Suprapubic skin (tissue), 4 donors: ENCODE measurements around the gene C20orf96. TPM values are rescaled to one million over a fixed set of nuclear protein-coding genes. Genes with fewer than 3 reads are reported as not detected.

Experiments
- DNase-seq, 2 donors: peaks; one replicate each; pipeline ENCODE4 v3.0.0-alpha.2; 2019; ENCODE audit warnings: low spot score in 2 of 2
- H3K27ac ChIP-seq: fragments of 200-600 bp; sonication (generic); one replicate; pipeline ENCODE4 v1.5.1; 2019
- H3K27me3 ChIP-seq: fragments of 200-600 bp; sonication (generic); one replicate; pipeline ENCODE4 v1.5.1; 2019
- H3K36me3 ChIP-seq: fragments of 200-600 bp; sonication (generic); one replicate; pipeline ENCODE4 v1.5.1; 2019
- H3K4me1 ChIP-seq: fragments of 200-600 bp; sonication (generic); one replicate; pipeline ENCODE4 v1.5.1; 2019
- H3K4me3 ChIP-seq: fragments of 200-600 bp; sonication (generic); one replicate; pipeline ENCODE4 v1.5.1; 2019; ENCODE audit warnings: mild to moderate bottlenecking
- H3K9me3 ChIP-seq: fragments of 200-600 bp; sonication (generic); one replicate; pipeline ENCODE4 v1.5.1; 2019
- CTCF ChIP-seq, 2 donors: fragments of 200-600 bp in 1 of 2; fragments of 450-650 bp in 1 of 2; sonication (generic) in 1 of 2; IDR thresholded peaks; one replicate each; pipeline ENCODE4 v1.5.1; 2016 to 2019; ENCODE audit warnings: antibody characterized with exemption in 2 of 2, mild to moderate bottlenecking in 1 of 2, moderate library complexity in 1 of 2
- EP300 ChIP-seq: sonication (generic); formaldehyde crosslinking; IDR thresholded peaks from one replicate; pipeline ENCODE4 v1.6.1; 2017; ENCODE audit warnings: antibody characterized with exemption
- POLR2A ChIP-seq, 2 donors: fragments of 450-650 bp; IDR thresholded peaks; one replicate each; pipeline ENCODE4 v1.6.1; 2017; ENCODE audit warnings: antibody characterized with exemption in 2 of 2, mild to moderate bottlenecking in 2 of 2, moderate library complexity in 2 of 2
- POLR2AphosphoS5 ChIP-seq, 3 donors: sonication (generic); formaldehyde crosslinking; IDR thresholded peaks; one replicate each; pipeline ENCODE4 v1.6.1; 2017; ENCODE audit warnings: antibody characterized with exemption in 3 of 3
- WGBS: methylation state at CpG from one replicate; pipeline ENCODE4 v1.1.5; 2018; 5-methylcytosine and 5-hydroxymethylcytosine counted together
- total RNA-seq, 4 donors: library from RNA; depleted of rRNA; stranded (reverse); fragments of >200 nt; gene quantifications; one replicate each; pipeline ENCODE4 v1.1.0, GENCODE V29; 2016

The C20orf96 gene
- total RNA-seq, 4 donors from 2014 or later, result 0.91 to 5.1 (median 2.0) TPM

- DNase-seq, result no peak
- 57% methylated on average over 13 of the region's 13 CpGs for WGBS
- TF ChIP-seq POLR2A (IDR thresholded peaks at IDR 0.05), result no peak
- TF ChIP-seq POLR2AphosphoS5 (IDR thresholded peaks at IDR 0.05), result no peak
- TF ChIP-seq EP300, result no peak
- TF ChIP-seq CTCF (IDR thresholded peaks at IDR 0.05), result no peak
- H3K27ac ChIP-seq, result no peak overlapping the region
- H3K9me3 ChIP-seq, result no peaks in the 10 kb centered on the region
- H3K4me3 ChIP-seq, result no peak overlapping the region
- H3K36me3 ChIP-seq, result no peaks in the 10 kb centered on the region
- peaks cover 33% of the 10 kb centered on the region for H3K4me1 ChIP-seq
- no peaks in the 10 kb centered on the region for H3K27me3 ChIP-seq
These were observed 11.6 kb upstream of the C20orf96 start for GRCh38 chr20:301886-302848.

DNA sequence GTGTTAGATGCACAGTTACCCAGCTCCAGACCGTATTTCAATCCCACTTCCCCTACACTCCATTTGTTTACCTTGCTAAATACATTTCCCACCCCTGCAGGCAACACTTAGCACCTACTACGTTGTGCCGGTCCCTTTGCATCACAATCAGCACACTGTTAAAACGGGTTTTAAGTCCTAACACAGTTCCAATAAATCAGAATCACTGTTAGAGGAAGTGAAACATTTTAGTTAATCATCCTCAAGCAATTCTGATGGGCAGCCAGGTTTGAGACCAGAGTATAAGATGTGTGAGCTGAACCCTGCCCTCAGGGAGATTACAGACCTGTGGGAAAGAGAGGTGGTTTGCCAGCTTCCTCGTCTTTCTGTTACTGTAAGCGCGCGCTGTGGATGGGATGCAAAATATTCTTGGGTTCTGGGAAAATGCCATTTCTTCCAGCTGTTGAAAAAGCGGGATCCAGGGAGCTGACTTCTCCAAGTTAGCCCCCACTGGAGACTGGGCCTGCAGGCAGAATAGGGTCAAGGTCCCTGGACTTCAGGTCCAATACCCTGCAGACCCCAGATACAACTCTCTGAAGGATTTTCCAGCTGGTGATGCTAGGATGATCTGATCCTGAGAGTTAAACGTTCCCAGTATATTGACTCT lies 9.9 kb upstream of the C20orf96 start:
- 33% methylated on average over 10 of the region's 10 CpGs for WGBS
- Histone ChIP-seq H3K4me3 (no peak overlapping the region), H3K27me3 (no peaks in the 10 kb centered on the region), H3K9me3 (no peaks in the 10 kb centered on the region), H3K36me3 (no peaks in the 10 kb centered on the region), H3K4me1 (peaks cover 42% of the 10 kb centered on the region), H3K27ac (no peak overlapping the region)
- TF ChIP-seq POLR2AphosphoS5 (IDR thresholded peaks at IDR 0.05) (no peak), CTCF (IDR thresholded peaks at IDR 0.05) (no peak), POLR2A (IDR thresholded peaks at IDR 0.05) (no peak)
- DNase-seq, result no peak

DNA sequence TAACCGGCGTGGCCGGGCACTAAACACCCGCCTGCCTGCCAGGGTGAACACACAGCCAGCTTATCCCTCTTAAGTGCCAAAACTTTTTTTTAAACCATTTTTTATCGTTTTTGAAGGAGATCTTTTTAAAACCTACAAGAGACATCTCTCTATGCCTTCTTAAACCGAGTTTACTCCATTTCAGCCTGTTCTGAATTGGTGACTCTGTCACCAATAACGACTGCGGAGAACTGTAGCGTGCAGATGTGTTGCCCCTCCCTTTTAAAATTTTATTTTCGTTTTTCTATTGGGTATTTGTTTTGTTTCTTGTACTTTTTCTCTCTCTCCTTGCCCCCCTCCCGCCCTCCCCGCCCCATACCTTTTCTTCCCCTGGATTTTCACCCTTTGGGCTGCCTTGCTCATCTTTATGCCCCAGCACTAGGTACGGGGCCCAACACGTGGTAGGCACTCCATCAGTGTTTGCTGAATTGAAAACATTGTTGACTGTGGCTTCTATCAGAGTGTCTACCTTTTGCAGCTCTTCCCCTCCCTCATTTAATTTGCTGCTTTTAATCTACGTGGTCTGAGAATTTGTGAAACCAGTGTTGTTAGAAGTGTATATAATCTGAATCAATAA lies 8.3 kb upstream of the C20orf96 start:
- no peak for TF ChIP-seq POLR2A (IDR thresholded peaks at IDR 0.05)
- TF ChIP-seq POLR2AphosphoS5 (IDR thresholded peaks at IDR 0.05), result no peak
- no peak for TF ChIP-seq CTCF (IDR thresholded peaks at IDR 0.05)
- TF ChIP-seq EP300, result no peak
- peak overlapping the region; percentile 73 for H3K4me3 ChIP-seq

DNA sequence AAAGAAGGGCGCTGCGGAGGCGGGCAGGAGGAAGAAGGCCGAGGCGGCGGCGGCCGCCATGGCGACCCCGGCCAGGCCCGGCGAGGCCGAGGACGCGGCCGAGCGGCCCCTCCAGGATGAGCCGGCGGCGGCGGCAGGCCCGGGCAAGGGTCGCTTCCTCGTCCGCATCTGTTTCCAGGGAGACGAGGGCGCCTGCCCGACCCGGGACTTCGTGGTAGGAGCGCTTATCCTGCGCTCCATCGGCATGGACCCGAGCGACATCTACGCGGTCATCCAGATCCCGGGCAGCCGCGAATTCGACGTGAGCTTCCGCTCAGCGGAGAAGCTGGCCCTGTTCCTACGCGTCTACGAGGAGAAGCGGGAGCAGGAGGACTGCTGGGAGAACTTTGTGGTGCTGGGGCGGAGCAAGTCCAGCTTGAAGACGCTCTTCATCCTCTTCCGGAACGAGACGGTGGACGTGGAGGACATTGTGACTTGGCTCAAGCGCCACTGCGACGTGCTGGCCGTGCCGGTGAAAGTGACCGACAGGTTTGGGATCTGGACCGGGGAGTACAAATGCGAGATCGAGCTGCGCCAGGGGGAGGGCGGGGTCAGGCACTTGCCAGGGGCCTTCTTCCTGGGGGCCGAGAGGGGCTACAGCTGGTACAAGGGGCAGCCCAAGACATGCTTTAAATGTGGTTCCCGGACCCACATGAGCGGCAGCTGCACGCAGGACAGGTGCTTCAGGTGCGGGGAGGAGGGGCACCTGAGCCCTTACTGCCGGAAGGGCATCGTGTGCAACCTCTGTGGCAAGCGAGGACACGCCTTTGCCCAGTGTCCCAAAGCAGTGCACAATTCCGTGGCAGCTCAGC lies 7.6 kb upstream of the C20orf96 start:
- WGBS, result 0% methylated on average over 26 of the region's 75 CpGs

More for the DNA sequence above, 8.3 kb upstream of the C20orf96 start:
- no peak for DNase-seq
- Histone ChIP-seq H3K36me3 (no peaks in the 10 kb centered on the region), H3K4me1 (peaks cover 42% of the 10 kb centered on the region), H3K27me3 (no peaks in the 10 kb centered on the region), H3K27ac (peak overlapping the region; percentile 98), H3K9me3 (no peaks in the 10 kb centered on the region)
- 4% methylated on average over 15 of the region's 15 CpGs for WGBS

More for the DNA sequence above, 7.6 kb upstream of the C20orf96 start:
- Histone ChIP-seq H3K4me3 (peak overlapping the region; percentile 73), H3K9me3 (no peaks in the 10 kb centered on the region), H3K4me1 (peaks cover 42% of the 10 kb centered on the region), H3K27ac (peak overlapping the region; percentile 98), H3K36me3 (no peaks in the 10 kb centered on the region), H3K27me3 (no peaks in the 10 kb centered on the region)
- DNase-seq, result peak; percentile 81 to 88
- TF ChIP-seq POLR2AphosphoS5 (IDR thresholded peaks at IDR 0.05), result peak in 1 of 3 donors; percentile 10
- peak in 1 of 2 donors; percentile 31 for TF ChIP-seq POLR2A (IDR thresholded peaks at IDR 0.05)
- TF ChIP-seq EP300, result no peak
